DND-41 (cell line): ENCODE data around the gene RAD51AP2.

ENCODE experiments used
- ATAC-seq: fragments of 200-7000 bp; cut with Tn5 transposase; 3 replicates; pipeline ENCODE4 v1.9.1; 2021; ENCODE audit warnings: low read depth; ENCODE audit not compliant: insufficient read depth
- DNase-seq: peaks from one replicate; pipeline ENCODE4 v3.0.0-alpha.2; 2020
- H2AFZ ChIP-seq: 2 replicates; pipeline ENCODE4 v1.6.0; 2012; ENCODE audit warnings: low read depth, low read length
- H3K27ac ChIP-seq: 2 replicates; pipeline ENCODE4 v1.5.1; 2012; ENCODE audit warnings: low read length, inconsistent platforms
- H3K27me3 ChIP-seq: fragments of 200-600 bp; sonication (generic); 2 replicates; pipeline ENCODE4 v1.6.0; 2012; ENCODE audit warnings: low read length, mild to moderate bottlenecking, inconsistent platforms; ENCODE audit not compliant: insufficient read depth, poor library complexity
- H3K36me3 ChIP-seq: 2 replicates; pipeline ENCODE4 v1.5.1; 2012; ENCODE audit warnings: low read length, inconsistent platforms; ENCODE audit not compliant: insufficient read depth
- H3K4me1 ChIP-seq: 2 replicates; pipeline ENCODE4 v1.5.1; 2012; ENCODE audit warnings: mild to moderate bottlenecking, low read length; ENCODE audit not compliant: insufficient read depth
- H3K4me2 ChIP-seq: 2 replicates; pipeline ENCODE4 v1.6.0; 2012; ENCODE audit warnings: mild to moderate bottlenecking, moderate library complexity, low read length, inconsistent platforms; ENCODE audit not compliant: insufficient read depth
- H3K4me3 ChIP-seq, 2 experiments: fragments of 200-600 bp in 1 of 2; shearing (Covaris generic) in 1 of 2; 2 replicates each; pipeline ENCODE4 v1.5.1; 2012 to 2016; ENCODE audit warnings: inconsistent platforms in 2 of 2, low read length in 2 of 2, mild to moderate bottlenecking in 2 of 2, low read depth in 1 of 2, moderate library complexity in 1 of 2
- H3K79me2 ChIP-seq: 2 replicates; pipeline ENCODE4 v1.6.0; 2012; ENCODE audit warnings: low read length, inconsistent platforms; ENCODE audit not compliant: insufficient read depth
- H3K9ac ChIP-seq: 2 replicates; pipeline ENCODE4 v1.6.0; 2012; ENCODE audit warnings: low read depth, mild to moderate bottlenecking, inconsistent platforms, low read length, moderate library complexity
- H3K9me3 ChIP-seq: 2 replicates; pipeline ENCODE4 v1.5.1; 2012; ENCODE audit warnings: low read length, moderate library complexity, mild to moderate bottlenecking, inconsistent platforms; ENCODE audit not compliant: insufficient read depth, severe bottlenecking
- H4K20me1 ChIP-seq: 2 replicates; pipeline ENCODE4 v1.6.0; 2012; ENCODE audit warnings: low read length; ENCODE audit not compliant: insufficient read depth
- CTCF ChIP-seq: IDR thresholded peaks from 2 replicates; pipeline ENCODE4 v1.5.1; 2012; ENCODE audit warnings: borderline replicate concordance, low read length, moderate library complexity, mild to moderate bottlenecking; ENCODE audit not compliant: poor library complexity, severe bottlenecking; ENCODE audit errors: extremely low read depth
- EZH2 ChIP-seq: IDR thresholded peaks from 3 replicates; pipeline ENCODE4 v1.6.1; 2012; ENCODE audit warnings: borderline replicate concordance, low read depth, mild to moderate bottlenecking, moderate library complexity, low read length, inconsistent platforms; ENCODE audit not compliant: severe bottlenecking

The RAD51AP2 gene

GRCh38 chr2:17533546-17533945 lies 15.3 kb upstream of the RAD51AP2 start:
- Histone ChIP-seq H3K4me1 (no peaks in the 10 kb centered on the region), H4K20me1 (no peaks in the 10 kb centered on the region), H3K4me2 (no peak overlapping the region), H3K9ac (no peak overlapping the region), H3K9me3 (no peaks in the 10 kb centered on the region), H3K27ac (no peak overlapping the region), H3K27me3 (no peaks in the 10 kb centered on the region), H3K4me3 (no peak overlapping the region), H2AFZ (no peak overlapping the region), H3K79me2 (no peaks in the 10 kb centered on the region), H3K36me3 (no peaks in the 10 kb centered on the region)
- TF ChIP-seq CTCF (no peak), EZH2 (no peak)
- ATAC-seq (no peak), DNase-seq (no peak)

GRCh38 chr2:17529771-17530170 lies 11.5 kb upstream of the RAD51AP2 start:
- no peak for TF ChIP-seq EZH2
- TF ChIP-seq CTCF: no peak
- no peak overlapping the region for H3K9ac ChIP-seq
- H3K27me3 ChIP-seq: no peaks in the 10 kb centered on the region
- H3K27ac ChIP-seq: no peak overlapping the region
- H3K79me2 ChIP-seq: no peaks in the 10 kb centered on the region
- no peaks in the 10 kb centered on the region for H3K36me3 ChIP-seq
- H4K20me1 ChIP-seq: no peaks in the 10 kb centered on the region
- DNase-seq (no peak), ATAC-seq (no peak)
- no peak overlapping the region for H3K4me2 ChIP-seq
- H3K4me3 ChIP-seq: no peak overlapping the region
- H3K4me1 ChIP-seq: no peaks in the 10 kb centered on the region
- no peak overlapping the region for H2AFZ ChIP-seq
- H3K9me3 ChIP-seq: no peaks in the 10 kb centered on the region

GRCh38 chr2:17522303-17522702 lies 4.1 kb upstream of the RAD51AP2 start:
- Histone ChIP-seq H3K4me3 (no peak overlapping the region), H3K36me3 (no peaks in the 10 kb centered on the region), H3K4me2 (no peak overlapping the region), H4K20me1 (no peaks in the 10 kb centered on the region), H3K4me1 (no peaks in the 10 kb centered on the region), H3K79me2 (no peaks in the 10 kb centered on the region), H3K27ac (no peak overlapping the region), H3K9me3 (no peaks in the 10 kb centered on the region), H2AFZ (no peak overlapping the region), H3K9ac (no peak overlapping the region), H3K27me3 (no peaks in the 10 kb centered on the region)
- TF ChIP-seq EZH2 (no peak), CTCF (no peak)
- DNase-seq (no peak), ATAC-seq (no peak)

GRCh38 chr2:17521621-17522020 lies 3.4 kb upstream of the RAD51AP2 start:
- TF ChIP-seq EZH2 (no peak), CTCF (no peak)
- H3K4me1 ChIP-seq: no peaks in the 10 kb centered on the region
- H4K20me1 ChIP-seq: no peaks in the 10 kb centered on the region
- no peak overlapping the region for H3K4me2 ChIP-seq
- no peak overlapping the region for H2AFZ ChIP-seq
- no peak for DNase-seq
- no peaks in the 10 kb centered on the region for H3K79me2 ChIP-seq
- H3K4me3 ChIP-seq: no peak overlapping the region
- no peak for ATAC-seq
- no peak overlapping the region for H3K9ac ChIP-seq
- H3K36me3 ChIP-seq: no peaks in the 10 kb centered on the region
- no peaks in the 10 kb centered on the region for H3K9me3 ChIP-seq
- no peaks in the 10 kb centered on the region for H3K27me3 ChIP-seq
- no peak overlapping the region for H3K27ac ChIP-seq
